Endothelial cell (in vitro differentiated cells): ENCODE measurements around the gene BAZ1A. TPM values are rescaled to one million over a fixed set of nuclear protein-coding genes. Genes with fewer than 3 reads are reported as not detected.

Source experiments
- DNase-seq: peaks from one replicate; pipeline ENCODE4 v3.0.0; 2021; ENCODE audit warnings: low spot score
- H3K27ac Mint-ChIP-seq: one replicate; pipeline ENCODE4 v1.8.0; 2021; ENCODE audit warnings: mixed read lengths, inconsistent platforms; ENCODE audit not compliant: unreplicated experiment
- H3K27me3 Mint-ChIP-seq: one replicate; pipeline ENCODE4 v1.8.0; 2021; ENCODE audit warnings: mild to moderate bottlenecking, moderate library complexity, mixed read lengths, inconsistent platforms; ENCODE audit not compliant: unreplicated experiment
- H3K36me3 Mint-ChIP-seq: one replicate; pipeline ENCODE4 v1.8.0; 2021; ENCODE audit warnings: mild to moderate bottlenecking, low read depth, mixed read lengths, inconsistent platforms; ENCODE audit not compliant: unreplicated experiment
- H3K4me1 Mint-ChIP-seq: one replicate; pipeline ENCODE4 v1.8.0; 2021; ENCODE audit warnings: mild to moderate bottlenecking, mixed read lengths, inconsistent platforms; ENCODE audit not compliant: unreplicated experiment
- H3K4me3 Mint-ChIP-seq: one replicate; pipeline ENCODE4 v1.8.0; 2021; ENCODE audit warnings: mild to moderate bottlenecking, mixed read lengths, inconsistent platforms; ENCODE audit not compliant: unreplicated experiment
- H3K9me3 Mint-ChIP-seq: one replicate; pipeline ENCODE4 v1.8.0; 2021; ENCODE audit warnings: mixed read lengths, inconsistent platforms; ENCODE audit not compliant: unreplicated experiment
- total RNA-seq: library from RNA; stranded (reverse); fragmentation: NEBNext Ultra II Directional; extraction: Animal tissue kit (Norgen Biotek cat#: 25700); gene quantifications from one replicate; pipeline ENCODE4 v1.2.1, GENCODE V29; 2021; ENCODE audit not compliant: unreplicated experiment
- TF ChIP-seq, protein P1 (sequence below): fragments of 200-600 bp; sonication (generic); IDR thresholded peaks from one replicate; pipeline ENCODE4 v1.5.0; 2021; ENCODE audit warnings: antibody characterized with exemption; ENCODE audit not compliant: unreplicated experiment

The BAZ1A gene
- total RNA-seq, 1 donor from 2014 or later = 27.2 TPM

DNA sequence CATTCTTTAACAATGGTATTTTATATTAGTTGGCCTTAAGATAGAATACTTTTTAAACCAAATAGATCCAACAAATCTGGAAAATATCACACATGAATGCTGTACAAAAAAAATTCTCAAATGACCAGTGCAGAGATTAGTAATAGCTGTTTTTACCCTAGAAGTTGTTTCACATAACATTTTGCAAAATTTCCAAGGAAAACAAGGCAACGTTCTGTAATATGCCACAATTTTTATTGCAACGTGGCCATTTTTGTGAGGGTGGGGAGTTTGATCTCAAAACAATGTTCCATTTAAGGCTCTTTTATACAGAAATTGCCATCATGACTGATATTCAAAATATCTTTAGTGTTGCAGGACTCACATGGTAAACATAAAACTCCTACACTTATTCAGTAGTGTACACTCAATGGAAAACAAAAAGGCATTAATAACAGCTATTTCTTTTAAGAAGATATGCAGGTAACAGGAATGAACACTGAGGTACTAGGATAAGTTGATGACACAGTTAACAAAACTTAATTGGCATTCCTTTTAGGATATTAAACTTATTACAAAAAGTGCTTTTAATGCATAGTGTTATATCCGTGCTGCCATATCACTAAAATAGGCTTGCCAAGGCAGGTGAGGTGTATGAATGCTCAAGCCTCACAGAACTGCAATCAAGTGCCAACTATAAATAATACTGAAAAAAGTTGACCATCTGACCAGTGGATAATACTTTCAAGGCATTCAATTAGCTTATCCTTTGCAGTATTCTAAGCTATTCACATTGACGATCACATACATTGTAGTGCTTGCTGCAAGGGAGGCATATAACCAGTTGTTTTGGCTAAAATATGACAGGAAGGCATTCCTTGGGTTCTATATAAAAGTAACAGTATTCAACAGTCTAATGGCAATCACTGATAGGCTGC lies 163.1 kb downstream of the BAZ1A start:
- Mint-ChIP-seq H3K36me3 (no peaks in the 10 kb centered on the region), H3K27ac (no peak overlapping the region)
- TF ChIP-seq, protein P1, sequence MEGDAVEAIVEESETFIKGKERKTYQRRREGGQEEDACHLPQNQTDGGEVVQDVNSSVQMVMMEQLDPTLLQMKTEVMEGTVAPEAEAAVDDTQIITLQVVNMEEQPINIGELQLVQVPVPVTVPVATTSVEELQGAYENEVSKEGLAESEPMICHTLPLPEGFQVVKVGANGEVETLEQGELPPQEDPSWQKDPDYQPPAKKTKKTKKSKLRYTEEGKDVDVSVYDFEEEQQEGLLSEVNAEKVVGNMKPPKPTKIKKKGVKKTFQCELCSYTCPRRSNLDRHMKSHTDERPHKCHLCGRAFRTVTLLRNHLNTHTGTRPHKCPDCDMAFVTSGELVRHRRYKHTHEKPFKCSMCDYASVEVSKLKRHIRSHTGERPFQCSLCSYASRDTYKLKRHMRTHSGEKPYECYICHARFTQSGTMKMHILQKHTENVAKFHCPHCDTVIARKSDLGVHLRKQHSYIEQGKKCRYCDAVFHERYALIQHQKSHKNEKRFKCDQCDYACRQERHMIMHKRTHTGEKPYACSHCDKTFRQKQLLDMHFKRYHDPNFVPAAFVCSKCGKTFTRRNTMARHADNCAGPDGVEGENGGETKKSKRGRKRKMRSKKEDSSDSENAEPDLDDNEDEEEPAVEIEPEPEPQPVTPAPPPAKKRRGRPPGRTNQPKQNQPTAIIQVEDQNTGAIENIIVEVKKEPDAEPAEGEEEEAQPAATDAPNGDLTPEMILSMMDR = no peak

DNA sequence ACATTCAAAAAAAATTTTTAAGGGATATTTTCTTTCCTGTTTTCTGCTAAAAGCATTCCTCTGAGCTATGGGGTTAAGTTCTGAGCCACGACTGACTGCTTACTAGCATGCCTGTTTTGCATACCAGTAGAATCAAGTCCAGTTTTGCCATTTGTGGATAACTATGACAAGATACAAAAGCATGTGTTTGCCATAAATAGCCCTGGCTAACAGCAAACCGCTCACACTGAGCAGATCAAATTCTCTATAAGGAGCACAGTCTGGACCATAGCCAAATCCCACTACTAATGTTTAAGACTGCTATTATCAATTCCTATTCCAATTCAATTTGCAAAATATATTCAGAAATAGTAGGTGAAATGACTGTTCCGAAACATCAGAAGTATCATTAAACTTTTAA lies 164.0 kb downstream of the BAZ1A start:
- Mint-ChIP-seq H3K9me3 (no peaks in the 10 kb centered on the region), H3K27ac (no peak overlapping the region), H3K36me3 (no peaks in the 10 kb centered on the region), H3K4me3 (no peak overlapping the region), H3K4me1 (peaks cover 9% of the 10 kb centered on the region), H3K27me3 (peaks cover 4% of the 10 kb centered on the region)
- DNase-seq = no peak
- TF ChIP-seq, protein P1 = no peak

More for the DNA sequence above, 163.1 kb downstream of the BAZ1A start:
- Mint-ChIP-seq H3K4me1 (peaks cover 9% of the 10 kb centered on the region), H3K4me3 (no peak overlapping the region), H3K9me3 (no peaks in the 10 kb centered on the region), H3K27me3 (peaks cover 4% of the 10 kb centered on the region)
- DNase-seq = no peak

DNA sequence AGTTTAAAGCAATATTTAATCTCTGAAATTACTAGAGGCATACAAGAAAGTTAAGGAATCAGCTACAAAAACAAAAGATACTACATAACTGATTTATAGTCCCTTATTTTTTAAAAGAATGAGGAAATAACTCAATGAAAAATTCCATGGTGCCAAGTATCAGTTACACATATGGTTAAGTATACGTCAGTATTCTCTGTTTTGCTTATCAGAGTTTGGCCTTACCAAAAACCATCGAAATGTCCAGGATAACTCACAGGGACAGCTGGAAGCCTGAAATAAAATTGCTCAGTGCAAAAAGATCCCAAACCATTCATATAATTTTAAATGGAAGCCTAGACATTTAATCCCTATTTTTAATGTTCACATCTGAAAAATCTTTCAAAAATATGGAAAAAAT lies 164.4 kb downstream of the BAZ1A start:
- Mint-ChIP-seq H3K36me3 (no peaks in the 10 kb centered on the region), H3K4me1 (peaks cover 9% of the 10 kb centered on the region), H3K9me3 (no peaks in the 10 kb centered on the region), H3K4me3 (no peak overlapping the region), H3K27me3 (peaks cover 4% of the 10 kb centered on the region), H3K27ac (no peak overlapping the region)
- TF ChIP-seq, protein P1 = no peak
- DNase-seq = no peak

DNA sequence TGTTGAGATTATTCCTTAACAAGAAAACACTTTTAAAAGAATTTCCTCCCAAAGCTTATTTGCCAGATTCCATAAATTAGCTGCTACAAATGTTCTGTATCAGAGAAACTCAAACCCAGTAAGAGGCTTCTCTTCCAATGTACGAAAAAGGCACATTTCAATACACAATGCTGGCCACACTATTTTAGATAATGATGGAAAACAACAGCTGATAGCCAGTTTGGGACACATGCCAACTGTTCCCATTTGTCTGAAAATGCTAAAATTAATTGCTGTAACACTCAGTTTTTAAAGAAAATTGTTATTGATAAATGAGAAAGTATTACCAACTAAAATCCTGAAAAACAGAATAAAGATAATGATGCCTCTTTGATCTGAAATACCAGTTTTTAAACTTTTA lies 165.2 kb downstream of the BAZ1A start:
- Mint-ChIP-seq H3K4me3 (no peak overlapping the region), H3K36me3 (no peaks in the 10 kb centered on the region), H3K9me3 (no peaks in the 10 kb centered on the region), H3K27ac (no peak overlapping the region), H3K4me1 (peaks cover 9% of the 10 kb centered on the region), H3K27me3 (peaks cover 2% of the 10 kb centered on the region)
- TF ChIP-seq, protein P1 = no peak
- DNase-seq = no peak

DNA sequence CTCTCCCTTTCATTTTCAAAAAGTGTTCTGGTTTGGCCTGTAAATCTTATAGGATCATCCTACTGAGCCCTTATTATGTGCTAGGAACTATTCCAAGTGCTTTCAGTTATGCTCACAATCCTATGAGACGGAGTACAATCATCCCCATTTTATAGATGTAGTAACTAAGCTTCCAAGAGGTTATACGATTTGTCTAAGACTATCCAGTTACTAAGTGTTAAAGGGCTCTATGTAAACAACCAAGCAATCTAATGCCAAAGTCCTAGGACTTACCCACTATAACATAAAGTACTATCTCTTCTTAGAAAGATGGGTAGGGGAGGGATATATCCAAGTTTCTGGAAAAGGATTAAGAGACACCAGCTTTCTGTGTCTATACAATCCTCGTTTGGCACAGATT lies 167.4 kb downstream of the BAZ1A start:
- H3K4me1 Mint-ChIP-seq = no peaks in the 10 kb centered on the region
- no peak overlapping the region for H3K27ac Mint-ChIP-seq
- no peak for DNase-seq
- no peak overlapping the region for H3K4me3 Mint-ChIP-seq
- H3K27me3 Mint-ChIP-seq = no peaks in the 10 kb centered on the region
- H3K36me3 Mint-ChIP-seq = no peaks in the 10 kb centered on the region
- H3K9me3 Mint-ChIP-seq = no peaks in the 10 kb centered on the region
- TF ChIP-seq, protein P1 = no peak
